HG03457 (cell line): Measurements from ENCODE around the gene TMEM175.
"Not testable (repeated sequence)": the region's sequence is repeated elsewhere in the genome, so short reads cannot be mapped to it uniquely, and the experiment has no call there.

Experiments
- ATAC-seq: cut with Tn5 transposase; IDR thresholded peaks from one replicate; pipeline ENCODE4 v1.9.1; 2021; ENCODE audit warnings: moderate number of reproducible peaks; ENCODE audit not compliant: unreplicated experiment

The TMEM175 gene

DNA sequence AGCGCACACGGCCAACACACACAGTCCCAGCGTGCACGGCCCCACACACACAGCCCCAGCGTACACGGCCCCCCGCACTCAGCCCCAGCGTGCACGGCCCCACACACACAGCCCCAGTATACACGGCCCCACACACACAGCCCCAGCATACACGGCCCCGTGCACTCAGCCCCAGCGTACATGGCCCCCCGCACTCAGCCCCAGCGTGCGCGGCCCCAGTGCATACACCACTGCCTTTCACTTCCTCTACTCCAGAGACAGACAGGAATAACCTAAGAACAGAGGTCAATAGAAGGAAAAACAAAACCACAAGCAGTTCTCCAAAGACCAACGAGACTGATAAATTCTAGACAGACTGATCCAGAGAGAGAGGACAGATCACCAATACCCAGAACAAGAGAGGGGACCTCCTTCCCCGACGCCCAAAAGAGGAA is 17.2 kb upstream of the TMEM175 start:
- no peak for ATAC-seq

DNA sequence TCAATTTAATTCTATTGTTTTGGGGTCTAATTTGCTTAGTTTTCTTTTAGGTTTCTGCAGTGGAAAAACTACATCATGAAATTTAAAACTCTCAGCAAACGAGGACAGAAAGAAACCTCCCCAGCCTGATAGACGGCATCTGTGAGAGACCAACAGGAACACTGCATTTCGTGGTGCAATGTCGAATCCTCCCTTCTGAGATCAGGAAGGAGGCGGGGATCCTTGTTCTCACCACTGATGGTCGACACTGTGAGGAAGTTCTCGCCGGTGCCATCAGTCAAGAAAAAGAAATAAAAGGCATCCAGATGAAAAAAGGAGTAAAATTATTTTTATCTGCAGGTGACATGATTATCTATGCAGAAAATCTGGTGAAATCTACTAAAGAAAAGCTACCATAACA is 16.7 kb upstream of the TMEM175 start:
- ATAC-seq, result no peak

DNA sequence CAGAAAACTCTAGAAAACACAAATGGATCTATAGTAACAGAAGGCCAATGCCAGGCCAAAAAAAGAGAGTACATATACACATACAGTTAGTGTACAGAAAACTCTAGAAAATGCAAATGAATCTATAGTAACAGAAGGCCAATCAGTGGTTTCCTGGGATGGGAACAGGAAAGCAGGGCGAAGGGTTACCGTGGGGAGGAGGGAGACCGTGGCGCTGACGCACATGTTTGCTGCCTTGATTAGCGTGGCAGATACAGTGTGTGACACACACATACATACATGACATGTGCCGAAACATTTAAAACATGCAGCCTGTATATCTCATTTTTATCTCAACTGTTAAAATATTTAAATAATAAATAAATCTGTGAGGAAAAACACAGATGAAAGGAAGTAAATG is 14.8 kb upstream of the TMEM175 start:
- ATAC-seq, result no peak

DNA sequence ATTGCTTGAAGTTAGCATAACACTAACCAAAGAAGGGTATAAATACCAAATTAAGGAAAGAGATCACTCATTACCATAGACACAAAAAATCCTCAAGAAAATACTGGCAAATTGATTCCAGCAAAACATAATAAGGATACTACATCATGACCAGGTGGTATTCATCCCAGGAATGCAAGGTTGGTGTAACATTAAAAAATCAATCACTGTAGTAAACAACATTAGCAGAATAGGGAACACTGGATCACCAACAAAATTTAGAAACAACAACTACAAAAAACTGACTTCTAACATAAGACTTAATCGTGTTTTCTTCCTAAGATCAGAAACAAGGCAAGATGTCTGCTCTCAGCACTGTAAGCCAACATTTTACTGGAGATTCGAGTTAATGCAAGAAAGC is 14.3 kb upstream of the TMEM175 start:
- no peak for ATAC-seq

DNA sequence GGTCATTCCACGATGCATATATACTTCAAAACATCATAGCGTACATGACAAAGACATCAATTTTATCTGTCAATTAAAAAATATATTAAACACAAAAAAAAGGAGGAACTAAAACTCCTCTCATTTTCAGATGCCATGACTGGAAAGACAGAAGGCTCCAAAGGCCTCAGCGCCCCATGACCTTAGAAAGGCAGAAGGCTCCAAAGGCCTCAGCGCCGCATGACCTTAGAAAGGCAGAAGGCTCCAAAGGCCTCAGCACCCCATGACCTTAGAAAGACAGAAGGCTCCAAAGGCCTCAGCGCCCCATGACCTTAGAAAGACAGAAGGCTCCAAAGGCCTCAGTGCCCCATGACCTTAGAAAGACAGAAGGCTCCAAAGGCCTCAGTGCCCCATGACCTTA is 13.7 kb upstream of the TMEM175 start:
- not testable (repeated sequence) for ATAC-seq

DNA sequence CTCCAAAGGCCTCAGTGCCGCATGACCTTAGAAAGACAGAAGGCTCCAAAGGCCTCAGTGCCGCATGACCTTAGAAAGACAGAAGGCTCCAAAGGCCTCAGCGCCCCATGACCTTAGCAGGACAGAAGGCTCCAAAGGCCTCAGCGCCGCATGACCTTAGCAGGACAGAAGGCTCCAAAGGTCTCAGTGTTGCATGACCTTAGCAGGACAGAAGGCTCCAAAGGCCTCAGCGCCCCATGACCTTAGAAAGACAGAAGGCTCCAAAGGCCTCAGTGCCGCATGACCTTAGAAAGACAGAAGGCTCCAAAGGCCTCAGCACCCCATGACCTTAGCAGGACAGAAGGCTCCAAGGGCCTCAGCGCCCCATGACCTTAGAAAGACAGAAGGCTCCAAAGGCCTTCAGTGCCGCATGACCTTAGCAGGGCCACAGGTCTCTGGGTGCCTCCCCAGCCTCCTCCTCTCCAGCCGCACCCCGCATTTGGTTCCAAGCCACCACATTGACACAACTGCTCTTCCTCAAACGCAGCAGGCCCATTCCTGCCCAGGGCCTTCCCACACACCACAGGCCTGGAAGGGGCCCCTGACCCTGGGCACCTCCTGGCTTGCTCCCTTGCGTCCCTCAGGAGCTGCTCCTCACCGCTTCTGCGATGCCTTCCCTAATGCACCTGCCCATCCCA is 13.1 kb upstream of the TMEM175 start:
- not testable (repeated sequence) for ATAC-seq

DNA sequence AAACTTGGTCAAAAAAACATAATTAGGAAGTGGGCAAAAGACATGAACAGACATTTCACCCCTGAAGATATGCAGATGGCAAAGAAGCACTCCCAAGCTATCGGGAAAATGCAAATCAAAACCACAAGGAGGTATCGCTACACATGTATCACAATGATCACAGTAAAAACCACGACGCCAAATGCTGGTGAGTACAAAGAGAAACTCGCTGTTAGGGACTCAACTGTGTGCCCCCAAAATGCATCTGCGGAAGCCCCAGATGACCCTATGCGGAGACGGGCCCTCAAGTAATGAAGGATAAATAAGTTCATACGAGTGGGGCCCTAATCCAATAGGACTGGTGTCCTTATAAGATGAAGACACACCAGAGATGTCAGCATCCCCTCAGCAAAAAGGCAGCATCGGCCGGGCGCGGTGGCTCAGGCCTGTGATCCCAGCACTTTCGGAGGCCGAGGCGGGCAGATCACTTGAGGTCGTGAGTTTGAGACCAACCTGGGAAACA is 10.4 kb upstream of the TMEM175 start:
- no peak for ATAC-seq

DNA sequence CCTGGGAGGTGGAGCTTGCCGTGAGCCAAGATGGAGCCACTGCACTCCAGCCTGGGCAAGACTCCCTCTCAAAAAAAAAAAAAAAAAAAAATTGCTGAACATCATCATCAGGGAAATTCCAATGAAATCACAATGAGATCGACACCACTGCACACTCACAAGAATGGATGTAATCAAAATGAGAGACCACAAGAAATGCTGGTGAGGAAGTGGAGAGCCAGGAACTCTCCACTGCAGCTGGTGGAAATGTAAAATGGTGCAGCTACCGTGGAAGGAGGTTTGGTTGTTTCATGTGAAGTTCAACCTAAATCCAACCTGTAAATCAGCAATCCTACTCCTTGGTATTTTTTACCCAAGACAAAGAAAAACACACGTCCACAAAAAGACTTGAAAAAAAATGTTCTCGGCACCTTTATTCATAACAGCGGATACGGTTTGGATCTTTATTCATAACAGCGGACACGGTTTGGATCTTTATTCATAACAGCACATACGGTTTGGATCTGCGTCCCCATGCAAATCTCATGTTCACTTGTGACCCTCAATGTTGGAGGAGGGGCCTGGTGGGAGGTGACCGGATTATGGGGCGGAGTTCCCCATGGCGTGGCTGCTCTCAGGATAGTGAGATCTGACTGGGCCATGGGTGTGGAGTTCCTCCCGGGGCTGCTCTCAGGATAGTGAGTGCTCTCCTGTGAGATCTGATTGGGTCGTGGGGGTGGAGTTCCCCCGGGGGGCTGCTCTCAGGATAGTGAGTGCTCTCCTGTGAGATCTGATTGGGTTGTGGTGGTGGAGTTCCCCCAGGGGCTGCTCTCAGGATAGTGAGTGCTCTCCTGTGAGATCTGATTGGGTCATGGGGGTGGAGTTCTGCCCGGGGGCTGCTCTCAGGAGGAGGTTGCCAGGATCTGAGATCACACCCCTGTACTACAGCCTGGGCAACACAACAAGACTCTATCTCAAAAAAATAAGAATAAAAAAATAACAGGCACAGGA is 7.9 kb upstream of the TMEM175 start:
- no peak for ATAC-seq

DNA sequence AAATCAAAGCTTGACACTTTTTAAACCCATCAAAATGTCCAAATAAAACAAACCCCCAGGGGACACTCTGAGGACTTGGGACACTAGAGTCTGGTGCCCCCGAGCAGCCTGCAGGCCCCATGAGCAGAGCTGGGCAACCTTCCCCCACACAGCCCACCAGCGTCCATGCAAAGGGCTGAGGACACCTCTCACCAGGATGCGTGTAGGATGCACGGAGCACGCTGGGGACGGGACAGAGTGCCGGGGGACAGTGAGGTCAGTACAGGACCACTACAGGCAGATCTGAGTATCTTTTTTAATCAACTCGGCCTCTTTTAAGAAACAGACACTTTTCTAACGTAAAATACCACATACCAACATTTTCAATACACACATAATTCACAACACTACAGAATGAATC is 7.1 kb upstream of the TMEM175 start:
- ATAC-seq, result no peak

DNA sequence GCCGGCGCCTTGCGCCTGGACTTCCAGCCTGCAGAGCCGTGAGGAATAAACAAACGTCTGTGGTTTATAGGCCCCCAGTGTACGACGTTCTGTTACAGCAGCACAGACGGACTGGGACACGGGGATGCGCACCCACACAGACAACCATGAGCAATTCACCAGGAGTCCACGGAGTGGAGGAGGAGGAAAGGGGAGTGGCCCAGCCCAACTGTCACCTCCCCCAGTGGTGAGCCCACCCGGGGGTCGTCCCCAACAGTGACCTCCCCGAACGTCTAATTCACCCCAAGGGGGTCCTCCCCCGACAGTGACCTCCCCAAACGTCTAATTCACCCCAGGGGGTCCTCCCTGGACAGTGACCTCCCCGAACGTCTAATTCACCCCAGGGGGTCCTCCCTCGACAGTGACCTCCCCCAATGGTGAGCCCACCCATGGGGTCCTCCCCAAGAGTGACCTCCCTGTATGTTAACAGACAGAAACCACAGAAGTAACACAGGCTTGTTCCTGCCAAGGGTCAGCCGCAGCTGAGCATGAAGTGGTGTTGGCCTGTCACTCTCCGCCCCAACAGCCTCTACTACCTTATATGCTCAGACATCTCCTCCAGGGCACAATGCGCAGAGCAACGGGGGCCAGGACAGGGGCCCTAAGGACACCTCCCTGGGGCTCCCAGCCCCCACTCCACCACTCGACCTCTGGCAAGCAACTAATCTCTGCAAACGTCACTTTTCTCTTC is 6.3 kb upstream of the TMEM175 start:
- ATAC-seq, result no peak

DNA sequence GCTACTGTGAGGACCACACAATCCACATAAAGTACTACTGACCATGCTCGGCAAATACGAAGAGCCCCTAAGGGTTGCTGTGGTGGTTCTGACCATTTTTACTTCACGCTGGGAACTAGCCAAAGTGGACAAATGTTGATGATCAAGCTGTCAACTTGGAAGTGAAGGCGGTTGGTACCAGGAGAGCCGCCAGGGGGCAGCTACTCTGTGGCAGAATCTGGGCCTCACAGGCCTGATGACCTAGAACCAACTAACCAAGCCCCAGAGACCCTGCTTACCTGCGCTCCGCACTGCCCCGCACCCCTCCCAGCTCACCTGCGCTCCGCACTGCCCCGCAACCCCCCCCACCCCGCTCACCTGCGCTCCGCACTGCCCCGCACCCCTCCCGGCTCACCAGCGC is 5.7 kb upstream of the TMEM175 start:
- ATAC-seq, result no peak

DNA sequence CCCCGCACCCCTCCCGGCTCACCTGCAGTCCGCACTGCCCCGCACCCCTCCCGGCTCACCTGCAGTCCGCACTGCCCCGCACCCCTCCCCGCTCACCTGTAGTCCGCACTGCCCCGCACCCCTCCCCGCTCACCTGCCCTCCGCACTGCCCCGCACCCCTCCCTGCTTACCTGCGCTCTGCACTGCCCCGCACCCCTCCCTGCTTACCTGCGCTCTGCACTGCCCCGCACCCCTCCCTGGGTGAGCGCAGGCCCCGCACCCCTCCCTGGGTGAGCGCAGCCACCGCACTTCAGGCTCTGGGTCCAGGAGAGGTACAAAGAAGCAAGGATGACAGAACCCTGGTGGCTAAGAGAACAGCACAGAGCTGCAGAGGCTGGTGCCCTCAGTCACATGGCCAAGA is 4.7 kb upstream of the TMEM175 start:
- ATAC-seq, result not testable (repeated sequence)

DNA sequence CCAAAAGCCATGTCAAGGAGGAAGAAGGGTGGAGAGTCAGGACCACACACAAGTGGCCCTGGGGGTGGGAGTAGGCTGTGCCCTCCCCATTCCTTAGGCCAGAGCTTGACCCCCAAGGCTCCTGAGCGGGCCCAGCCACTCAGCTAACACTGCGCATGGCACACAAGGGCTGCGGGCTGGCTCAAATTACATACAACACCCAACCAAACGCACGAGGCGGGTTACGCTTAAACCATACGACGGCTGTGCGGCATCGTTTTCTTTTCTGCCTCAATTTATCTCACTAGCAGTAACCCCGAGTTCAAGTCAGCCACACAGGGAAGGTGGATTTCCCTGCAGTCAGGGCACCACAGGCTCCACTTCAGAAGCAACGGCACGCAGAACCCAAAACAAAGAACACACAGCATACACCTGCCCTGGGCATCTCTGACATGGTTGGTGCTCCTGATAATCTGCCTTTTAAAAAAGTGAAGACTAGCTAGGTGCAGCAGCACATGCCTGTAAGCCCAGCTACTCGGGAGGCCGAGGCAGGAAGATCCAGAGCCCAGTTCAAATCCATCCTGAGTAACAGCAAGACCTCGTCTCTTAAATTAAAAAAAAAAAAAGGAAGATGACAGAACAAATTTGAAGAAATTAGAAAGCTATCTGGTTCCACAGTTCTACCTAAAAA is 3.0 kb upstream of the TMEM175 start:
- no peak for ATAC-seq

DNA sequence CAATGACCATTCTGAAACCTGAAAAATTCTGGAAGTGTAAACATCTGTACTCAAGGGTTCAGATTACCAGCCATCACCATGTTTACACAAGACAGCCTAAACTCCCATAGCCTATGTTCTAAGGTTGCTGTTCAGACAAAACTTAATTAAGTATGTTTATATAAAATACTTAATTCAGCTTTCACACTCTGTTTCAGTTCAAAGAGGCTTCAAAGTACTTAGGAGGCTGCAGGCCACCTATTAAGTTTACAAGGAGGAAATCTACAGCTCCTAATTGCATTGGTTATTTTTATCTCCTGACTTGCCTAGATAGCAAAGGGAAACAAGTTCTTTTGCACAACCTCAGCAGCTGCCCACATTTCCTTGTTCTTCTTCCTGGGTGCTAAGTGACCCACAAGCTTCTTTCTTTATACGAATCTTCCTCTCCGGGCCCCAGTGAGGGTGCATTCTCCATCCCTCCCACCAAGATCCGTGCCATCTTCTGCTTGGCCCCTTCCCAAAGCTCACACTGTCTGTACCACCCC is 2.2 kb upstream of the TMEM175 start:
- no peak for ATAC-seq

DNA sequence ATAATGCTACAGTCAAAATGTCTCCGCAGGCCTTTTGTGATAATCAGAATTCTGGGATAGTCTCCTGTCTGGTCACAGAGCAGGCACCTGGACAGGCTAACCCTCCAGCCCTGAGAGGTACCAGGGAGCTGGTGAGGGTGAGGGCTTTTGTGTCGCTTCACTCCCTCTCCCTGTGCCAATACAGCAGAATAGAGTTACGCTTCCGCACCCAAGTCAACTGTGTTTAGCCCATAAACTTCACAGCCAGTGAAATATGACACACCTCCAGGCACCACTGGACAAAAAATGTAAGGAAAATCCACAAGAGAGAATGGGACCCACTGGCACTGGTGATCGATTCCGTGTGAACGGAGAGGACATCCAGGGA is 1.4 kb upstream of the TMEM175 start:
- ATAC-seq, result no peak

DNA sequence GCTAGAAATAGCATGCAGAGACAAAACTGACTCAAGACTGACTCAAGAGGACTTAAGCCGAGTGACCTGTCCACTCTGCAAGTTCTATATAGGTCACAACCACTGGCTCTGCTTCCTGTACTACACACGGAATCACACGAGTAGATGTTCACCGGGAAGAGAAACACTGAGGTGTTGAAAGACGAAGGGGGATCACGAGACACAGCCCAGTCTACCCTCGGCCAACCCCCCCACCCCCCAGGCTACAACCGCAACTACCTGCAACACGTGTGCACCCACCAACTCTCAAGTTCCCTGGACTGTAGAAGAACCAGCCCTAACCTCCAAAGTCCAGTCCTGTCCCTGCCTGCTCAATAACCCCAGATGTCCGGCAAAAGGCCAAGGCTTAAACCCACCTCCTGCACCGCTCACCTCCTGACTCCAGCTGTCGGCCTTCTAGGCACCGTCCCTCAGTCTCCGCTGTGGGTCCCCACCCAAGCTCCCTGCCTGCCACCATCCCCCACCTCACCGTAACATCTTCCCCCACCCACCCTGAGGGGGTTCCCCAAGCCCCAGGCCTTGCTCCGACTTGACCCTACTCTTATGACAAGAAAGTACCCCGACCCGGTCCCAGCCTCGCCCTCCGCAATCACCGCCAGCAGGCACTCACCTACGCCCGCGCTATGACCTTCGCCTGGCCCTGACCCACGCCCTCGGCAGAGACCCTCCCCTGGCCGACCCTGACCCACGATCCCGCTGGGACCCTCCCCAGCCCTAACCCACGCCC is 883 bp upstream of the TMEM175 start:
- ATAC-seq, result no peak

DNA sequence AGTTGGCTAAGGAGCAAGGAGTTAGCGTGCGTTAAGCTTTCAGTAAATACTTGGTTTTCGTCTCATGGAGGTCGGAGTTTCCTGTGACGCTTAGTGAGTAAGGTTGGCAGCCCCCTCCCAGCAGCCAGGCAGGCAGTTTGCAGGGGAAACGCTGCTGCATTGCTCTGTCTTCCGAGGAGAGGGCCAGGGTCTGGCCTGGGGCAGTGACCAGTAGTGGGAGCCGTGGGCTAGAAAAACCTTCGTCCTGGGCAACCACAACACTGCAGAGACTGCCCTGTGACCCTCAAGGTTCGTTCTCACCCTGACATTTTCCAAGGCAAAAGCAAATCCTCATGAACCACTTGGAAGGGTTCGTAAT is 432 bp downstream of the TMEM175 start:
- no peak for ATAC-seq

DNA sequence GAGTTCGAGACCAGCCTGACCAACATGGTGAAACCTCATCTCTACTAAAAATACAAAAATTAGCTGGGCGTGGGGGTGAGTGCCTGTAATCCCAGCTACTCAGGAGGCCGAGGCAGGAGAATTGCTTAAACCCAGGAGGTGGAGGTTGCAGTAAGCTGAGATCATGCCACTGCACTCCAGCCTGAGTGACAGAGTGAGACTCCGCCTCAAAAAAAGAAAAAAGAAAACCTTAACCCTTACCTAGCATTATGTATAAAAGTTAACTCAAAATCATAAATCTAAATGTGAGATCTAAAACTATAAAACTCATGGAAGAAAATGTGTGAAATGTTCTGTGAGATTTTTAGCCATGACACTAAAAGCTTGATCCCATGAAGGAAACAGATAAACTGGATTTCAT is 7.2 kb downstream of the TMEM175 start:
- ATAC-seq, result not testable (repeated sequence)

DNA sequence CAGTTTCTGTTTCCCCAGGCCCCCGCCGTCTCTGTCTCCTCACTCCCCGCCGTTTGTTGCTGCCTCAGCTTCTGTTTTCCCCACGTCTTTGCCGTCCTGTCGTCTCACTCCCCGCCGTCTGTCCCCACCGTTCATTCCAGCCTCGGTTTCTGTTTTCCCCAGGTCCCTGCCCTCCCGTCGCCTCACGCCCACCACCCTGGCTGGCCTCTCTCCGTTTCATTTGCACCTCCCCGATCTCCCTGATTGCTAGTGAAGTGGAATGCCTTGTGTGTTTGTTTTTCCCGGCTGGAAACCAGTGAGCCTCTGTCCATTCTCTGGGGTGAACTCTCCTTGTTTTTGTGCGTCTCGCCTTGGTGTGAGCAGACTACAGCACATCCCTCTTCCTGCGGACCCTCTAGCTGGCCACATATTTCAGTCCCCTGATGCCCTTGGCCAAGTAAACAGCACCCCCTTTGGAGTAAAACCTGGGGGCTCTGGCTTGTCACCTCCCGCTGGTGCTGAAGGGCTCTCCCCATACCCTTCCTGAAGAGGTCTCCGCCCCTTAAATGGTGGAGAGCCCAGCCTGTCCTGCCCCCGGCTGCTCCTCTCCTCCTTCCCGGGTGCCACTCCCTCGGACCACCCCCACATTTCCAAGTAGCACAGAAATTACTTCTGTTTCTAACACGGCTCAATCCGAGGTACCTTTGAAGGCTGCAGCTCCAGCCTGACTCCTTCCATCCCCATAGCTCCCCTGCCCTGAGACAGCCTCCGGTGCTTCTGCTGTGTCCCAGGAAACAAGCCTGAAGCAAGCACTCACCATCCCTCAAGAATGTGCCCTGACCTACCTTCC is 13.2 kb downstream of the TMEM175 start:
- ATAC-seq, result no peak
